ENCODE data around the gene GOLGA1.
A peak's percentile ranks its signal among the peaks of the same experiment; 100 is the strongest.
"Not testable (repeated sequence)": the region's sequence is repeated elsewhere in the genome, so short reads cannot be mapped to it uniquely, and the experiment has no call there.

The GOLGA1 gene

GRCh38 chr9:124940521-124940893 is 376 bp downstream of the GOLGA1 start:
- no peak for DNase-seq (ENCODE audit: low spot score)

- DNase-seq (ENCODE audit: low spot score): no peak
These were observed 939 bp downstream of the GOLGA1 start for GRCh38 chr9:124939944-124940343.

GRCh38 chr9:124934290-124934689 is 6.6 kb downstream of the GOLGA1 start:
- DNase-seq (ENCODE audit: low spot score): peak; percentile 42

- DNase-seq (ENCODE audit: low spot score): no peak
These were observed 8.6 kb downstream of the GOLGA1 start for GRCh38 chr9:124932333-124932732.

GRCh38 chr9:124929464-124929863 is 11.4 kb downstream of the GOLGA1 start:
- no peak for DNase-seq (ENCODE audit: low spot score)

- DNase-seq (ENCODE audit: low spot score): no peak
These were observed 12.8 kb downstream of the GOLGA1 start for GRCh38 chr9:124928116-124928515.

GRCh38 chr9:124920394-124920793 is 20.5 kb downstream of the GOLGA1 start:
- DNase-seq (ENCODE audit: low spot score): not testable (repeated sequence)

GRCh38 chr9:124914753-124915405 is 26.0 kb downstream of the GOLGA1 start:
- DNase-seq (ENCODE audit: low spot score): no peak

- DNase-seq (ENCODE audit: low spot score): no peak
These were observed 27.5 kb downstream of the GOLGA1 start for GRCh38 chr9:124913378-124913777.

GRCh38 chr9:124911766-124912165 is 29.1 kb downstream of the GOLGA1 start:
- DNase-seq (ENCODE audit: low spot score): no peak

GRCh38 chr9:124908098-124908497 is 32.8 kb downstream of the GOLGA1 start:
- DNase-seq (ENCODE audit: low spot score): no peak

GRCh38 chr9:124906966-124907365 is 33.9 kb downstream of the GOLGA1 start:
- DNase-seq (ENCODE audit: low spot score): no peak

- no peak for DNase-seq (ENCODE audit: low spot score)
These were observed 41.0 kb downstream of the GOLGA1 start for GRCh38 chr9:124899845-124900244.

GRCh38 chr9:124897570-124898460 is 43.1 kb downstream of the GOLGA1 start:
- no peak for DNase-seq (ENCODE audit: low spot score)

- no peak for DNase-seq (ENCODE audit: low spot score)
These were observed 46.1 kb downstream of the GOLGA1 start for GRCh38 chr9:124894741-124895170.

GRCh38 chr9:124894035-124894740 is 46.7 kb downstream of the GOLGA1 start:
- DNase-seq (ENCODE audit: low spot score): no peak

GRCh38 chr9:124890179-124890578 is 50.7 kb downstream of the GOLGA1 start:
- DNase-seq (ENCODE audit: low spot score): no peak

- DNase-seq (ENCODE audit: low spot score): no peak
These were observed 51.9 kb downstream of the GOLGA1 start for GRCh38 chr9:124889006-124889405.

GRCh38 chr9:124887832-124888231 is 53.1 kb downstream of the GOLGA1 start:
- no peak for DNase-seq (ENCODE audit: low spot score)

- no peak for DNase-seq (ENCODE audit: low spot score)
These were observed 53.9 kb downstream of the GOLGA1 start for GRCh38 chr9:124886866-124887492.

- no peak for DNase-seq (ENCODE audit: low spot score)
These were observed 54.4 kb downstream of the GOLGA1 start for GRCh38 chr9:124886461-124886860.

- no peak for DNase-seq (ENCODE audit: low spot score)
These were observed 55.3 kb downstream of the GOLGA1 start for GRCh38 chr9:124885551-124885950.
